ENCODE data around the gene C12orf57. TPM values are rescaled to one million over a fixed set of nuclear protein-coding genes. Genes with fewer than 3 reads are reported as not detected.

Gene C12orf57
- total RNA-seq, 1 donor from 2014 or later, result 84.6 TPM

GRCh38 chr12:6963016-6963731, 19.4 kb downstream of the C12orf57 start:
- DNase-seq (ENCODE audit: low read depth, low spot score), result no peak

- no peak for DNase-seq (ENCODE audit: low read depth, low spot score)
These were observed 20.1 kb downstream of the C12orf57 start for GRCh38 chr12:6963791-6964413.

GRCh38 chr12:6964605-6965025, 20.8 kb downstream of the C12orf57 start:
- no peak for DNase-seq (ENCODE audit: low read depth, low spot score)

- DNase-seq (ENCODE audit: low read depth, low spot score), result peak; percentile 55
These were observed 21.3 kb downstream of the C12orf57 start for GRCh38 chr12:6965026-6965661.

- DNase-seq (ENCODE audit: low read depth, low spot score), result no peak
These were observed 21.9 kb downstream of the C12orf57 start for GRCh38 chr12:6965714-6966113.

GRCh38 chr12:6966351-6966750, 22.5 kb downstream of the C12orf57 start:
- DNase-seq (ENCODE audit: low read depth, low spot score), result no peak

GRCh38 chr12:6967651-6968100, 23.9 kb downstream of the C12orf57 start:
- DNase-seq (ENCODE audit: low read depth, low spot score), result no peak

GRCh38 chr12:6968426-6968825, 24.6 kb downstream of the C12orf57 start:
- DNase-seq (ENCODE audit: low read depth, low spot score), result no peak

GRCh38 chr12:6970096-6970527, 26.3 kb downstream of the C12orf57 start:
- no peak for DNase-seq (ENCODE audit: low read depth, low spot score)

- no peak for DNase-seq (ENCODE audit: low read depth, low spot score)
These were observed 30.4 kb downstream of the C12orf57 start for GRCh38 chr12:6974180-6974579.

- DNase-seq (ENCODE audit: low read depth, low spot score), result no peak
These were observed 31.6 kb downstream of the C12orf57 start for GRCh38 chr12:6975297-6976032.

- DNase-seq (ENCODE audit: low read depth, low spot score), result no peak
These were observed 33.8 kb downstream of the C12orf57 start for GRCh38 chr12:6977653-6978052.

- no peak for DNase-seq (ENCODE audit: low read depth, low spot score)
These were observed 34.4 kb downstream of the C12orf57 start for GRCh38 chr12:6978188-6978587.

GRCh38 chr12:6978611-6979011, 34.8 kb downstream of the C12orf57 start:
- DNase-seq (ENCODE audit: low read depth, low spot score), result no peak

- DNase-seq (ENCODE audit: low read depth, low spot score), result no peak
These were observed 35.2 kb downstream of the C12orf57 start for GRCh38 chr12:6979021-6979420.

- DNase-seq (ENCODE audit: low read depth, low spot score), result no peak
These were observed 35.6 kb downstream of the C12orf57 start for GRCh38 chr12:6979453-6979852.

- DNase-seq (ENCODE audit: low read depth, low spot score), result no peak
These were observed 36.3 kb downstream of the C12orf57 start for GRCh38 chr12:6980075-6980474.

- DNase-seq (ENCODE audit: low read depth, low spot score), result no peak
These were observed 36.9 kb downstream of the C12orf57 start for GRCh38 chr12:6980740-6981139.

- no peak for DNase-seq (ENCODE audit: low read depth, low spot score)
These were observed 37.6 kb downstream of the C12orf57 start for GRCh38 chr12:6981152-6982052.

GRCh38 chr12:6982532-6982931, 38.7 kb downstream of the C12orf57 start:
- no peak for DNase-seq (ENCODE audit: low read depth, low spot score)

Data from pulmonary artery endothelial cell (primary cell).